Measurements from ENCODE around the gene INSL4. TPM values are rescaled to one million over a fixed set of nuclear protein-coding genes. Genes with fewer than 3 reads are reported as not detected.

The INSL4 gene
- total RNA-seq, 6 experiments from 2014 or later: not detected

GRCh38 chr9:5278486-5278885 lies 47.3 kb downstream of the INSL4 start:
- H3K27ac Mint-ChIP-seq: no peak overlapping the region
- DNase-seq: no peak
- no peaks in the 10 kb centered on the region for H3K36me3 Mint-ChIP-seq (ENCODE audit: low read depth)
- no peak overlapping the region for H3K4me3 Mint-ChIP-seq
- H3K9me3 Mint-ChIP-seq: no peaks in the 10 kb centered on the region
- no peaks in the 10 kb centered on the region for H3K4me1 Mint-ChIP-seq (ENCODE audit: low read depth)
- TF ChIP-seq, protein P1, sequence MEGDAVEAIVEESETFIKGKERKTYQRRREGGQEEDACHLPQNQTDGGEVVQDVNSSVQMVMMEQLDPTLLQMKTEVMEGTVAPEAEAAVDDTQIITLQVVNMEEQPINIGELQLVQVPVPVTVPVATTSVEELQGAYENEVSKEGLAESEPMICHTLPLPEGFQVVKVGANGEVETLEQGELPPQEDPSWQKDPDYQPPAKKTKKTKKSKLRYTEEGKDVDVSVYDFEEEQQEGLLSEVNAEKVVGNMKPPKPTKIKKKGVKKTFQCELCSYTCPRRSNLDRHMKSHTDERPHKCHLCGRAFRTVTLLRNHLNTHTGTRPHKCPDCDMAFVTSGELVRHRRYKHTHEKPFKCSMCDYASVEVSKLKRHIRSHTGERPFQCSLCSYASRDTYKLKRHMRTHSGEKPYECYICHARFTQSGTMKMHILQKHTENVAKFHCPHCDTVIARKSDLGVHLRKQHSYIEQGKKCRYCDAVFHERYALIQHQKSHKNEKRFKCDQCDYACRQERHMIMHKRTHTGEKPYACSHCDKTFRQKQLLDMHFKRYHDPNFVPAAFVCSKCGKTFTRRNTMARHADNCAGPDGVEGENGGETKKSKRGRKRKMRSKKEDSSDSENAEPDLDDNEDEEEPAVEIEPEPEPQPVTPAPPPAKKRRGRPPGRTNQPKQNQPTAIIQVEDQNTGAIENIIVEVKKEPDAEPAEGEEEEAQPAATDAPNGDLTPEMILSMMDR (IDR thresholded peaks at IDR 0.05): no peak
- H3K27me3 Mint-ChIP-seq (ENCODE audit: insufficient read depth): peaks cover 5% of the 10 kb centered on the region

Other genes with a start within 250 kb of the INSL4 start
- 1 to 10 TPM; 5.0 to 6.5 (median 6.0) TPM for gene JAK2, start 246.1 kb upstream of the INSL4 start, total RNA-seq (2021; fragmentation: NEBNext Ultra II Directional; extraction: Animal tissue kit (Norgen Biotek cat#: 25700))
- not detected for gene INSL6, start 45.8 kb upstream of the INSL4 start, total RNA-seq (2021; fragmentation: NEBNext Ultra II Directional; extraction: Animal tissue kit (Norgen Biotek cat#: 25700))
- not detected for gene RLN2, start 73.3 kb downstream of the INSL4 start, total RNA-seq (2021; fragmentation: NEBNext Ultra II Directional; extraction: Animal tissue kit (Norgen Biotek cat#: 25700))
- gene RLN1, start 108.5 kb downstream of the INSL4 start, total RNA-seq (2021; fragmentation: NEBNext Ultra II Directional; extraction: Animal tissue kit (Norgen Biotek cat#: 25700)): not detected
- 10 to 100 TPM; 18.0 to 26.5 (median 21.4) TPM for gene PLGRKT, start 206.5 kb downstream of the INSL4 start, total RNA-seq (2021; fragmentation: NEBNext Ultra II Directional; extraction: Animal tissue kit (Norgen Biotek cat#: 25700))
- 10 to 100 TPM; 10.3 to 15.9 (median 13.0) TPM for gene CD274, start 219.1 kb downstream of the INSL4 start, total RNA-seq (2021; fragmentation: NEBNext Ultra II Directional; extraction: Animal tissue kit (Norgen Biotek cat#: 25700))

All from HFFc6 (cell line).